HG03060 (cell line): ENCODE results near the gene AGBL4.
"Not testable (repeated sequence)": the region's sequence is repeated elsewhere in the genome, so short reads cannot be mapped to it uniquely, and the experiment has no call there.

Source experiments
- ATAC-seq: cut with Tn5 transposase; IDR thresholded peaks from one replicate; pipeline ENCODE4 v1.9.1; 2021; ENCODE audit warnings: low read depth, moderate number of reproducible peaks; ENCODE audit not compliant: unreplicated experiment

The AGBL4 gene

GRCh38 chr1:50023292-50024159, at the start of gene AGBL4:
TSS of gene AGBL4 (minus strand) at chr1:50023954.
- no peak for ATAC-seq

GRCh38 chr1:50066806-50067205, 43.1 kb upstream of the AGBL4 start:
- ATAC-seq: no peak

- no peak for ATAC-seq
These were observed 36.5 kb upstream of the AGBL4 start for GRCh38 chr1:50060279-50060678.

DNA sequence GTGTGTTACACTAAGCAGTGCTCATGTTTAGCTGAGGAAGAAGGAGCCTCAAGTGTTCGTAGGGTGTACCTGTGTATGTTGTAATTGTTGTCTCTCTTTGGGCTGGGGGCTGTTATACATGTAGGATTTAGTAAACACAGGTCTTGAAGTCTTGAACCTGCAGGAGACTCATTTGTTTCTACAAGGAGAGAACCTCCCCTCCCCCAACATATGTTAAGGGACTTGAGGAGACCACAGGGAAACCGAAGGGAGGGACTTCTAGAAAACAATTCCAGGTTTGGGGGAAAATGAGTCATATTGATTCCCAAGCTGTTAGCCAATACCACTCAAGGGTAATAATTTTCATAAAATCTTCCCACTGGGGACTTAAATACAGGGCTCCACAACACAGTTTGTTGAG, 25.0 kb upstream of the AGBL4 start:
- no peak for ATAC-seq

- no peak for ATAC-seq
These were observed 24.4 kb upstream of the AGBL4 start for GRCh38 chr1:50047916-50048694.

DNA sequence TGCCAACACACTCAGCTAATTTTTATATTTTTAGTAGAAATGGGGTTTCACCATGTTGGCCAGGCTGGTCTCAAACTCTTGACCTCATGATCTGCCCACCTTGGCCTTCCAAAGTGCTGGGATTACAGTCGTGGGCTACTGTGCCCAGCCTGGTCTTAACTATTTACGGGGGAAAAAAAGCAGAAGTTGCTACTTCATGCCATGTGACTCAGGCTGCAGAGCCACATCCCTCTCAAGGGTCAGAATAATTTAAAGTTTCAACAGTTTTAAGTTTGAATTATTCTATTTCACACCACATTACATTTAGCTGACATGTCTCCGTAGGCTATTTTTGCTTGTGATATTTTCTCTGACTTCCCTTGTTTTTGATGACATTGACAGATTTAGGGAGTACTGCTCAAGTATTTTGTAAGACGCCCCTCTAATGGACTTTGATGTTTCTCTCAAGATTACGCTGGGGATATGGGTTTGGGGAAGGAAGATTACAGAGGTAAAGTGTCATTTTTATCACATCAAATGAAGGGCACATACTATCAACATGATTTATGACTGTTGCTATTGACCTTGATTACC, 14.6 kb upstream of the AGBL4 start:
- ATAC-seq: no peak

- no peak for ATAC-seq
These were observed 4.0 kb upstream of the AGBL4 start for GRCh38 chr1:50027794-50028193.

DNA sequence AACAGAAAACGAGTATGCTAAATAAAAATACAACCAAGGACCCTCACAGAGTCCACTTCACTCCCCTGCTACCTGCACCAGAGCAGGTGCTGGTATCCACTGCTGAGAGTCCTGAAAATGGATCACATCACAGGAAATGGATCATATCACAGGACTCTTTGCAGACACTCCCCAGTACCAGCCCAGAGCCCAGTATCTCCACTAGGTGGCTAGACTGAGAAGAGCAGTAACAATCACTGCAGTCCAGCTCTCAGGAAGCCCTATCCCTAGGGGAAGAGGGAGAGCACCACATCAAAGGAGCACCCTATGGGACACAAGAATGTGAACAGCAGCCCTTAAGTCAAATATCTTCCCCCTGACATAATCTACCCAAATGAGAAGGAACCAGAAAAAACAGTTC, 28.0 kb downstream of the AGBL4 start:
- ATAC-seq: no peak

GRCh38 chr1:49971088-49971487, 52.7 kb downstream of the AGBL4 start:
- no peak for ATAC-seq

DNA sequence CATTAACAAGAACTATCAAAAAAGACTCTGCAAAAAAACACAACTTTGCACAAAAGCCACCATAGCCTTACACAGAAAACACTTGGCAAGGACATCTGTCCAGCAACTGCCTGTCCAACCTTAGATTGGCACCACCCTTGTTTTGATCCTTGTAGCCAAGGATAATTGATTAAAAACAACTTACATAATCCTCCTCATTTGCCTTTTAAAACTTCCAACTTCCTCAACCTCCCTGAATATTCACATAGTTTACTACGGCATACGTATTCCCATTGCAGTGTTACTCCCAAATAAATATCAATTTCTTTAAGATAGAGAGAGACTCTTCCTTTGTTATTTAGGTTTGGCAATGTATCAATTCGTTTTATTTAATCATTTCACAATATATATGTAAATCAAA, 72.4 kb downstream of the AGBL4 start:
- no peak for ATAC-seq

DNA sequence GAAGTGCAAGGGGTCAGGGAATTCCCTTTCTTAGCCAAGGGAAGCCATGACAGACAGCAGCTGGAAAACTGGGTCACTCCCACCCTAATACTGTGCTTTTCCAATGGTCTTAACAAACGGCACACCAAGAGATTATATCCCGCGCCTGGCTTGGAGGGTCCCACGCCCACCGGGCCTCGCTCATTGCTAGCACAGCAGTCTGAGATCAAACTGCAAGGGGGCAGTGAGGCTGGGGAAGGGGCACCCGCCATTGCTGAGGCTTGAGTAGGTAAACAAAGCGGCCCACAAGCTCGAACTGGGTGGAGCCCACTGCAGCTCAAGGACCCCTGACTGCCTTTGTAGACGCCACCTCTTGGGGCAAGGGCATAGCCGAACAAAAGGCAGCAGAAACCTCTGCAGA, 108.5 kb downstream of the AGBL4 start:
- not testable (repeated sequence) for ATAC-seq

DNA sequence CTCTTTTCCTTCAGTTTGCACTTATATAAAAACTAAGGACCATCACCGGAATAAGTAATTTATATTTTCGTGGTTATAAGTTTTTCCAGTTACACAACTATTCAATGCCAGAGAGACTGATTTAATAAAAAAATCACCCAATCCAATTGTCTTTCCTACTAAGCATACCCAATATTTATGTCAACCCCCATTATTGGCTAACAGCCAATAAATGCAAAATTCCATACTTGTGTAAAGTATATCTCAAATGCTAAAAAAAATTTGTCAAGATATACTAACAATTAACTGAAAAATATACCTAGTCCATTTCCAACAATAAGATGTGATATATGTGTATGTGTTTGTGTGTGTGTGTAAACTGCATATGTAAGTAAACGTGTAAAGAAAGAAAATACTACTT, 117.4 kb downstream of the AGBL4 start:
- no peak for ATAC-seq

- ATAC-seq: no peak
These were observed 159.2 kb downstream of the AGBL4 start for GRCh38 chr1:49864581-49864980.

DNA sequence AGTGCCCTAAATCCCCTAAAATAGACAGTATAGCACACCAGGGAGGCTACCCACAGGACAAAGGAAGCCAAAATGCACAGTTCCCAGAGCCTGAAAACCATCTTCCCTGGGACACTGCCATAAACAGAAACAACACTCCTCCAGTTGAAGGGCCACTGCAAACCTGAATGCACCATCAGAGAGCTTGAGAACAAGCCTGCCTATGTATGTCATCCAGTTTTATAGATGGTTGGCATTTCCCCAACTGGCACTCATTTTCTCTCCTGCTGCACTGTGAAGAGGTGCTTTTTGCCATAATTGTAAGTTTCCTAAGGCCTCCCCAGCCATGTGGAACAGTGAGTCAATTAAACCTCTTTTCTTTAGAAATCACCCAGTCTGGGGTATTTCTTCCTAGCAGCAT, 169.0 kb downstream of the AGBL4 start:
- no peak for ATAC-seq

- no peak for ATAC-seq
These were observed 181.2 kb downstream of the AGBL4 start for GRCh38 chr1:49842596-49842995.

GRCh38 chr1:49841767-49842166, 182.0 kb downstream of the AGBL4 start:
- no peak for ATAC-seq

DNA sequence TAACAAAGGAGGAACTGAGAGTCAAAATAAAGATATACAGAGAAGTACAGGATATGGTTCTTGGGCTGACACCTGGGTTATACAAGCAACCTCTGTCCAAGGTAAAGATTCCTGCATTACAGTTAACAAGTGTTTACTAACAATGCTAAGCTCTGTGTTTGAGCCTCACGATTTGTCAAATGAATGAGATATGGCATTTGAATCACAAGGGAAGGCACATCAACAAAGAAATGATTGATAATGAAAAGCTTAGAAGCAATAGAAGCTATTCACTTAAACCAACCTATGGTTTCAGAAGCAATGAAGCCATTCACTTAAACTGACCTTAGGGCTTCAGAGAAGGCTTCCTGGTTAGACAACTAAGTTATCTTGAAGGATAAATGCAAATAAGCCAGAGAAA, 199.5 kb downstream of the AGBL4 start:
- no peak for ATAC-seq

DNA sequence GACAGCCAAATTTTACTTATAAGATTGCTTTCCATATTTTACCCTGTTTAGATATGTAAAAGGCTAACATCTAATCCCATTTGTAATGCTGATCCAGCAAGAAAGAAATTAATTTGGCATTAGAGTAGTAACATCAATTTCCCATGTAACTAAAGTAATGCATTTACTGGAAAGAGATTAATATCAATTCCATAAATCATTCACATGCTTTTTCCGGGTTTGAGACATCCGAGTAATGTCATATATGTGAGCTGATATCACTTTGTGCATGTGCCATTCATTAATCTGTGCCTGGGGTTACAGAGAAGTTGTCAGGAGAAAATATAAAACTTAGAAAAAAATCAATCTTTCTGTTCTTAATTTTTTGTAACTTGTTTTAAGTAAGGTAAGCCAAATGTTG, 206.1 kb downstream of the AGBL4 start:
- ATAC-seq: no peak

GRCh38 chr1:49787013-49787412, 236.7 kb downstream of the AGBL4 start:
- not testable (repeated sequence) for ATAC-seq

DNA sequence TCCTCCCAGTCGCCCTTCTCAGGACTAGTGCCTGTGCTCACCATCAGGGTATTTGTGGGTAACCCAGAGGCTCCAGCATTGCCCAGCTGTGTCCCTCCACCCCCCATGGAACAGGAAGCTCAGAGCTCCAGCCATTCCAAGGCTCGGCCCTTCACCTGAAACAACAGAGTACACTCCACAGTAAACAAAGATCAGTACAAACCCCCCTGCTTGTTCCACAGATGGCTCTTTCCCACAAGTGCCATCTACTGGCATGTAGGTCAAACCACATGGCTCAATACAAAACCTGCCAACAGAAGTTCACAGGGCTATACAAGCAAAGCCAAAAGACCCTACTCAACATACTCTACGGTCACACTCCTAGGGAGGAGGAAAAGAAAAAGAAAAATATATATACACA, 258.7 kb downstream of the AGBL4 start:
- no peak for ATAC-seq

DNA sequence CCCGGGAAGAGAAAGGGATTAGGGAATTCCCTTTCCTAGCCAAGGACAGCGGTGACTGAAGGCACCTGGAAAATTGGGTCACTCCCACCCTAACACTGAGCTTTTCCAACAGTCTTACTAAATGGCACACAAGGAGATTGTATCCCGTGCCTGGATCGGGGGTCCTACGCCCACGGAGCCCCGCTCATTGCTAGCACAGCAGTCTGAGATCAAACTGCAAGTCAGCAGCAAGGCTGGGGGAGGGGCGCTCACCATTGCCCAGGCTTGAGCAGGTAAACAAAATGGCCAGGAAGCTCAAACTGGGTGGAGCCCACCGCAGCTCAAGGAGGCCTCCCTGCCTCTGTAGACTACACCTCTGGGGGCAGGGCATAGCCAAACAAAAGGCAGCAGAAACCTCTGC, 285.6 kb downstream of the AGBL4 start:
- ATAC-seq: not testable (repeated sequence)
